ENCODE measurements around the gene RFPL4A. TPM values are rescaled to one million over a fixed set of nuclear protein-coding genes. Genes with fewer than 3 reads are reported as not detected.
"Not testable (repeated sequence)": the region's sequence is repeated elsewhere in the genome, so short reads cannot be mapped to it uniquely, and the experiment has no call there.

Gene RFPL4A
- total RNA-seq, 2 experiments from 2014 or later = not detected

GRCh38 chr19:55720214-55720746, 38.6 kb upstream of the RFPL4A start:
- no peak for ATAC-seq
- peaks cover 14% of the 10 kb centered on the region for H3K9me3 Mint-ChIP-seq
- no peak for DNase-seq
- H3K27ac Mint-ChIP-seq = no peak overlapping the region
- no peak overlapping the region for H3K4me3 Mint-ChIP-seq
- H3K27me3 Mint-ChIP-seq = peaks cover 39% of the 10 kb centered on the region
- ChIA-PET CTCF (no interaction called here), POLR2A (no interaction called here)
- intact Hi-C loops (cut with micrococcal nuclease) = no loop called here
- no peaks in the 10 kb centered on the region for H3K36me3 Mint-ChIP-seq (ENCODE audit: low read depth)
- no peak for TF ChIP-seq CTCF (IDR thresholded peaks at IDR 0.05)
- no peaks in the 10 kb centered on the region for H3K4me1 Mint-ChIP-seq (ENCODE audit: low read depth)

- Mint-ChIP-seq H3K27ac (no peak overlapping the region), H3K4me1 (ENCODE audit: low read depth) (no peaks in the 10 kb centered on the region), H3K4me3 (no peak overlapping the region), H3K36me3 (ENCODE audit: low read depth) (no peaks in the 10 kb centered on the region), H3K9me3 (peaks cover 14% of the 10 kb centered on the region), H3K27me3 (peaks cover 39% of the 10 kb centered on the region)
- ATAC-seq = no peak
- intact Hi-C loops (cut with micrococcal nuclease) = no loop called here
- no peak for DNase-seq
- POLR2A ChIA-PET = no interaction called here
- CTCF ChIA-PET = no interaction called here
- TF ChIP-seq CTCF (IDR thresholded peaks at IDR 0.05) = no peak
Measured at GRCh38 chr19:55720801-55721200, 38.1 kb upstream of the RFPL4A start.

- H3K9me3 Mint-ChIP-seq = peaks cover 14% of the 10 kb centered on the region
- H3K4me3 Mint-ChIP-seq = no peak overlapping the region
- DNase-seq = no peak
- H3K27me3 Mint-ChIP-seq = peaks cover 26% of the 10 kb centered on the region
- TF ChIP-seq CTCF (IDR thresholded peaks at IDR 0.05) = no peak
- intact Hi-C loops (cut with micrococcal nuclease) = no loop called here
- ATAC-seq = no peak
- ChIA-PET CTCF (no interaction called here), POLR2A (no interaction called here)
- no peaks in the 10 kb centered on the region for H3K4me1 Mint-ChIP-seq (ENCODE audit: low read depth)
- H3K27ac Mint-ChIP-seq = no peak overlapping the region
- no peaks in the 10 kb centered on the region for H3K36me3 Mint-ChIP-seq (ENCODE audit: low read depth)
Measured at GRCh38 chr19:55723491-55723890, 35.4 kb upstream of the RFPL4A start.

GRCh38 chr19:55730378-55730777, 28.5 kb upstream of the RFPL4A start:
- H3K4me3 Mint-ChIP-seq; H3K27ac Mint-ChIP-seq; ATAC-seq; DNase-seq; H3K9me3 Mint-ChIP-seq; H3K4me1 Mint-ChIP-seq (ENCODE audit: low read depth); POLR2A ChIA-PET; intact Hi-C loops (cut with micrococcal nuclease); H3K36me3 Mint-ChIP-seq (ENCODE audit: low read depth); H3K27me3 Mint-ChIP-seq: not testable (repeated sequence)
- CTCF ChIA-PET = interaction anchor here (1.1 kb wide), 1 partner anchor 27 kb away, joined by 3 read pairs; no protein-coding TSS in a partner anchor

- Mint-ChIP-seq H3K27me3 (peaks cover 8% of the 10 kb centered on the region), H3K27ac (no peak within 1 kb of the TSS), H3K9me3 (no peaks in the 10 kb centered on the region), H3K4me3 (no peak within 1 kb of the TSS), H3K36me3 (ENCODE audit: low read depth) (no peaks in the 10 kb centered on the region), H3K4me1 (ENCODE audit: low read depth) (no peaks in the 10 kb centered on the region)
- DNase-seq = no peak
- intact Hi-C loops (cut with micrococcal nuclease) = no loop called here
- POLR2A ChIA-PET = no interaction called here
- TF ChIP-seq CTCF (IDR thresholded peaks at IDR 0.05) = no peak
- no peak for ATAC-seq
- CTCF ChIA-PET = no interaction called here
Measured at GRCh38 chr19:55738302-55738701, 20.6 kb upstream of the RFPL4A start, which contains the start of gene NLRP9. Gene NLRP9 (minus strand): TSS chr19:55738402. CDS start chr19:55738374, 28 bp downstream.

GRCh38 chr19:55750715-55751114, 8.2 kb upstream of the RFPL4A start:
- no peaks in the 10 kb centered on the region for H3K9me3 Mint-ChIP-seq
- DNase-seq (no peak), ATAC-seq (no peak)
- no peaks in the 10 kb centered on the region for H3K36me3 Mint-ChIP-seq (ENCODE audit: low read depth)
- no peak overlapping the region for H3K27ac Mint-ChIP-seq
- ChIA-PET POLR2A (no interaction called here), CTCF (no interaction called here)
- no peak for TF ChIP-seq CTCF (IDR thresholded peaks at IDR 0.05)
- H3K4me1 Mint-ChIP-seq (ENCODE audit: low read depth) = no peaks in the 10 kb centered on the region
- intact Hi-C loops (cut with micrococcal nuclease) = no loop called here
- H3K4me3 Mint-ChIP-seq = no peak overlapping the region
- H3K27me3 Mint-ChIP-seq = peaks cover 10% of the 10 kb centered on the region

Data from activated CD8-positive, alpha-beta T cell treated with anti-CD3 and anti-CD28 coated beads for 36 hours (primary cell).